GM18868 (cell line): ENCODE data around the gene MMS22L.

Source experiments
- ATAC-seq: cut with Tn5 transposase; IDR thresholded peaks from one replicate; pipeline ENCODE4 v1.9.1; 2021; ENCODE audit warnings: mild to moderate bottlenecking, moderate library complexity; ENCODE audit not compliant: unreplicated experiment

Gene MMS22L

DNA sequence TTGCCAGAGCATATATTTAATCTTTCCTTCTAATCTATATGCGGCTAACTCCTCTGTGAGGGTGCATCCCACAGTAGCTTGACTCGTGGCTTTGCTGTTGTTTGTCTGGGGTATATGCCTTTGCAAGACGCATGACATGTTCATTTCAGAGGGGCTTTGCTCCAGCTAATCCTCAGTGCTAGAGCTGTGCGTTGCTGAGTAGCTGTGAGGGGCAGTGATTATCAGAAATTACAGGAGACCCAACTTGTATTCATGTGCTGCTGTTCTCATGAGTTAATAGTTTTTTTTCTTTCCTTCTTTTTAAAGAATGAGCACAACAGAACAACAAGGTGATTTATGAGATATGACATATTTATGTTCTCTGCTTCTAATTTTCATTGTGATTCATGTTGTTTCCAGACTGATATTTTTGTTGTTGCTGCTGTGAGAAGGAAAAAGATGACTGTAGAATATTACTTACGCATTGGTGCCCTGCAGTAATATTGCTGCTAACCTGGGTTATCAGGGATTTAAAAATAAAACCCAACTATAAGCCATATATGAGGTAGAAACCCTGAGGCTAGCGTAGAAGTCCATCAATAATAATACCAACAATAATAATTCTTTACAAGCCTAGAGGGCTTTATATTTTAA, 190.2 kb downstream of the MMS22L start:
- no peak for ATAC-seq
